ENCODE data around the gene KLF15.

The KLF15 gene

DNA sequence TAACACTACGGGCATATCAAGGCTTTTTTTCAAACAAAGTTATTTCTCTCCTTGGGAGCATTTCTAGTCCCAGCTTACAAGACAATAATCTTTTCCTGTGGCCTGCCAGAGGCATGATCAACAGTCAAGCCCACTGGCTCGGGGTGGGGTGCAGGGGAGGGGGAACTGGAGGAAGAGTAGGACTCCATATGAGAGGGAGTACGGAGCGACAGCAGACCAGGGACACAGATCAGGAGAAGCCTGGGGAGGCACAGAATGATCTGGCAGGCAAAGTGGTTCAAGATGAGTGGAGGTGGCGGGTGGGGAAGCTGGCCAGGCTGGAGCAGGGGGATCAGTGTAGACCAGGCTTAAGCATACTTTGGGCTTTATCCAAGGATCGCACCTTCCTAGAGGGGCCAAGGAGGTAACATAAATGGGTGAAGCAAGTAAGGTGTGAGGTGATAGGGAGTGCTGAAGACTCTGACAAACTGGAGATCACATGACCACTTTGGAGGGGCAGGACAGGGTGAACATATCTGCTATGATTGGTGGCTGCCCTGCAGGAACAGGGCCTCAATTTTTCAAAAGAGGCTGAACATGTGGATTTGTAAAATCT, 37.4 kb downstream of the KLF15 start:
- DNase-seq, result no peak

GRCh38 chr3:126317029-126317996, 39.9 kb downstream of the KLF15 start:
- DNase-seq, result no peak

- DNase-seq, result no peak
Observed at GRCh38 chr3:126316501-126316939, 40.7 kb downstream of the KLF15 start.

GRCh38 chr3:126316031-126316461, 41.2 kb downstream of the KLF15 start:
- DNase-seq, result no peak

DNA sequence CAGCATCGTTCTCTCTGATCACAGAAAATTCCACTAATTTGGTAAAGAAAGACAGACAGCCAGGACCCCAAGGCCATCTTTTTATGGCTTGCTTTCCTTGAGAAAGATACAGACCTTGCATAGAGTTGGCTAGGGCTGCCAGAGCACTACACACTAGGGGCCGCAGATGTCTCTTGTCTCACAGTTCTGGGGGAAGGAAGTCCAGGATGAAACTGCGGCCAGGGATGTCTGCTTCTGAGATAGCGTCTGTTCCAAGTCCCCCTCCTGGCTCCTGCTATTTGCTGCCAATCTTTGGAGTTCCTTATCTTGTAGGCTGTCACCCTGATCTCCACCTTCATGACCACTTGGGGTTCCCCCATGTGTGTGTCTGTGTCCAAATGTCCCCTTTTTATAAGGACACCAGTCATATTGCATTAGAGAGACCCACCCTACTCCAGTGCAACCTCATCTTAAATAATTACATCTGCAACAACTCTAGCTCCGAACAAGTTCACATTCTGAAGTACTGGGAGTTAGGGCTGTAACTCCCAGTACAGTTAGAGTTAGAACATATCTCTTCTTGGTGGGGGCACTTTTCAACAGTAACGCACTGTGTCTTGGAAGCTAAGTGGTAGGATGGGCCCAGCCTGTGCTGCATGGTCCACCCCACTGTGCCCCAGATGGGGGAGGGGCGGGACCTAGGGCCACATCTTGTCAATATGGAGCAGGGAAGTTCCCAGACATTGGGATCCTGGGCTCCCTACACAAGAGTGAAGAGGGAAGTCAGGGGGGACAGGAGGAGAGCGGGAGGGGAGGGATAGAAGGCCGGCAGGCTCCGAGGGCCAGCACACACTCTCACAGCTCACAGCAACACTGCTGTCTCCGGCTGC, 42.2 kb downstream of the KLF15 start:
- DNase-seq, result no peak

DNA sequence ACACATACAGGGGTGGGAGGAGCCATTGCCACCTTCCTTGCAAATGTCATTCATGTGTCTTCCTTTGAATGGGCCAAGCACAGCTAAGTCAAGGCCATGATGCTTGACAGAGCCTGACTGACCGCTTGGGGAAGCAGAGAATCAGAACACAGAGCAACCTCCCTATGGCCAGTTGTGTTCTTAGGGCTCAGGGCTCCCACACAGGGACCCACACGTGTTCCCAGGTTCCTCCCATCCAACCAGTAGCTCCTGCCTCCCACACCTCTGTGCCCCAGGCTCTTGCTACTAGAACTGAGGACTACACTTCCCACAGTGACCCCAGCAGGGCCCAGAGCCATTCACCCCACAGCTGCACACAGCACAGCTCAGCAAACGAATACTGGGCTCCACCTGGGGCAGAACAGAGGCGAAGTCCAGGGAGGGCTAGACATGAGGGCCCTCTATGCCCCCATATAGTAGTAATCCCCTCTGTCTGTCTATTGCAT, 42.9 kb downstream of the KLF15 start:
- no peak for DNase-seq

DNA sequence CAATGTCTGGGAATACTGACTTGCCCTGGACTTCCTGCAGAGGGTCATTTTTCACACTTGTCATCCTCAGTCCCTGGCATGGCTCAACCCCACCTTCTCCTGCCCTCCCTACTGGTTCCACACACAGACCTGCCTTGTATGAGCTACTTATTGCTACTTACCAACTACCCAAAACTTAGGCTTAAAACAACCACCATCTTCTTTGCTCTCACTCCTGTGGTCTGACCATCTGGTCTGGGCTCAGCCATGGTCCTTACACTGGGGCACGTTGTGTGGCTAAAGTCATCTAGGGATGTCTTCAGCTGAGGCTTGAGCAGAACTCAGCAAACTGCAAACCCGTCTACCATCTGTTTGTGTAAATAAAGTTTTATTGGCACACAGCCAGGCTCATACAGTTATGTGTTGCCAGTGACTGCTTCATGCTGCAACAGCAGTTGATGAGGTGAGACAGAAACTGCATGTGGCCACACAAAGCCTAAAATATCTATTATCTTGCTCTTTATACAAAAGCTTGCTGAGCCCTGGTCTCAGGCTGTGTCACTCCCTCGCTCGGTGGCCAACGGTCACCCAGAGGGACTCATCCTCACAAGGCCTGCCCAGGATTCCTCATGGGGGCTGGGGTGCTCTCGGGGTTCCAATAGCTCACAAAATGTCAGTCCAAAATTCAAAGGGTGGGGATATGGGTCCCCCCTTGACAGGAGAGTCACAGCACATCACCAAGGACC, 43.5 kb downstream of the KLF15 start:
- DNase-seq, result no peak

DNA sequence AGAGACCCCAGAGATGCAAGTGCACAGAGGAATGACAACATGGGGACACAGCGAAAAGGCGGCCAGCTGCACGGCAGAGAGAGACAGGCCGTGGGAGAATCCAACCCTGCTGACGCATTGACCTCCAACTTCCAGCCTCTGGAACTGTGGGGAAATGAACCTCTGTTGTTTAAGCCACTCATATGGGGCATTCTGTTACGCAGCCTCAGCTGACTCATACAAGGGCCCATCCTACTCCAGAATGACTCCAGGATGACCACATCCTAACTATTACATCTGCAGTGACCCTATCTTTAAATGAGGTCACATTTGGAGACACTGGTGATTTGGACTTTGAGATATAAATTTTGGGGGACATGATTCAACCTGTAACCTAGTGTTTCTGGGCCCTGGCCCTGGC, 44.0 kb downstream of the KLF15 start:
- DNase-seq, result no peak

DNA sequence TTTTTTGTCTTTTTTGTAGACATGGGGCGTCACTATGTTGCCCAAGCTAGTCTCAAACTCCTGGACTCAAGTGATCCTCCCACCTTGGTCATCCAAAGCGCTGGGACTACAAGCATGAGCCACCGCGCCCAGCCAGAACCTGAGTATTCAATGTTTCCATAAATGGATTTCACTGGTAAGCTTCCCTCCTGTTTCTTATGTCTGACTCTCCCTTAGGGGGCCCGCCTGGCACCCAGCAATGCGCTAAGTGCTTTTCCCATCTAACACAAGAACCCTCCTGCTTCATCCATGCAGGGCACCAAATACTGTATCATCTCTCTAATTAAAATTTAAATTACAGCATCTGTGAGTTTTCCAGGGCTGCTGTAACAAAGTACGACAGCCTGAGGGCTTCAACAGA, 44.9 kb downstream of the KLF15 start:
- no peak for DNase-seq

DNA sequence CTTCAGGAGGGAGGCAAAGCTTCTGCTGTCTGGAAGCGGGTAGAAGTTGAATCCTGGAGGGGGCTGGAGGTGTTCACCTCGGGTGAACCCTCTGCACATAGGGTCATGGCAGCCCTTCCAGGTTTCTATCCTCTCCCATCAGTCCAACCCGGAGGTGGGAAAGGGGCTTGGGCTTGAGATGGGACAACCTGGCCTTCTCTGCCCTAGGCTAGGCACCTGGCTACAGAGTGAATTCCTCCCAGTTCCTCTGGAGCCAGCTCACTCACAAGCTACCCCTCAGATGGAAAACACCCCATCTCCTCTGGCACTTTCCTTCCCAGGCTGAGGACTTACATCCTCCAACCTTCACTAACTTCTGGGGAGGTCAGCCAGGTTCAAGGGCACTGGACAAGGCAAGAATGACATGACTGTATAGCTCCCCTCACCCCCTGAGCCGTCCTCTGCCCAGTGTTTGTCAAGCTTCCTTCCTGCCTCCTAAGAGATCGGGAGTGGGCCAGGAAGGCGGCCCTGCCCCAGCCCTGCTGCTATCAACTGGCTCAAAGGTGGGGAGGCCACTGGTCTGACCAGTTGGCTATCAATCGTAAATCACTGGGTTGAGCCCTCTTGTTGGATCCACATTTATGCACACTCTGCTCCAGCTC, 45.8 kb downstream of the KLF15 start:
- no peak for DNase-seq

DNA sequence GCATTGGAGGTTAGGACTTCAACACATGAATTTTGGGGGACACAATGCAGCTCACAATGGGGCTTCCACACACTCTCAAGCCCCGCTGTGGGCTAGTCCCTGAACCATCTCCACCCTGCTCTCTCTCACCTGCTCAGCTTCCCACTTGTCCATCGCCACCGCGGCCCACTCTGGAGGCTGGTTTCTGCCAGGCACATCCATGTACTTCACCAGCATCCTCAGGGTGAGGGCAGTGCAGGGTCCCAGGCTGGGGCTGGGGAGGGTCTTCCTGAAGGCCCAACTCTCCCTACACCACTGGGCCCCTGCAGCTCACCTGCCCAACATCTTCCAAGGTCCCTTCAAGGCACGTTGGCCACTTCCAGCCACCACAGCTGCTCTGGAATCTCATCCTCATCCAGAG, 46.4 kb downstream of the KLF15 start:
- no peak for DNase-seq

- DNase-seq, result no peak
Observed at GRCh38 chr3:126309861-126310655, 47.1 kb downstream of the KLF15 start.

DNA sequence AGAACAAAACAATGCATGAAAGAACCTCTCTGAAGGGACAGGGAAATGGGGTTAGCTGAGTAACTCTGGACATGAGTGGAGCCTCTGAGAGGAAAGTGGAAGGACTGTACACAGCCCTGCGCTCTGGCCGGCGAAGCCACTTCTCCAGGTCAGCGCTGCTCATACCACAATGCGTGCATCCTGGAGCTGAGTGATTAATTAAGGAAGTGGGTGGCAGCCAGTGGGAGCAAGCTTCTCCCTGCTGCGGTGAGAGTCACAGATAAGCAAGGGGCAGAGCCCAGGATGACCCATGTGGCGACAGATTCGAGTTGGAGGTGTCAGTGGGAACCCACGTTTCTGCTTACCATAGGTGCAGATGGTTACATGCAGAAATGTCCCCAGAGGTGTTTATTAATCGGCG, 48.0 kb downstream of the KLF15 start:
- no peak for DNase-seq

DNA sequence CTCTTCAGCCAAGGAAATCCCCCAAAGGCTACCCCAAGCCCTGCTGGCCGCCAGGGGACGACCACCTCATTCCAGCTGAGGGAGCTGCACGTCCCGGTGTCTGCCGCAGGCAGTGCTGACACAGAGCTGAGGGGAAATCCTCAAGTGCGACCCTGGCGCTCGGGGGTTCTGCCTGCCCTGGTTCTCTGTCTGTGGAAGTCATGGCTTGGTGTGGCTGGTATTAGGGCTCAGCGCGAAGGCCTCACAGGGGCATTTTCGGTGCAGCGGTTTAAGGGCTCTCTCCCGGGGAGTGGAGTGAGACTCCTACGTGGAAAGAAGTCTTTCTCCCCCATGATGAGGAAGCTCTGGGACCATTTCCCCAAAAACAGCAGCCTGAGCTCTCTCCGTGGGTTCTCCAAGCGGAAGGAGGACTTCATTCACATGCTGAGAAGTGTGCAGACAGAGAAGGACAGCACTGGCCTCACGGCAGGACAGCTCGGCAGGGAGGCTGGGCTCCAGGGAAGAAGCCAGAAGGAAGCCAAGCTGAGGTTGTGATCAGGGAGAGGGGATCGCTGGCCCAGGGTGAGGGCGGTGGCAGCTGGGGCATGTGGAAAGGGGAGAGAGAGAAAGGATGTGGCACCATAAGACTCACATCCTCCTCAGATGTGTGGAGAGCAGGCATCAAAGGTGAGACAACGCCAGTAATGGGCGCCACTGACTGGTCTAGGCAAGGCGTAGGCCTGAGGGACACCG, 48.6 kb downstream of the KLF15 start:
- no peak for DNase-seq

GRCh38 chr3:126307591-126308393, 49.4 kb downstream of the KLF15 start:
- no peak for DNase-seq

DNA sequence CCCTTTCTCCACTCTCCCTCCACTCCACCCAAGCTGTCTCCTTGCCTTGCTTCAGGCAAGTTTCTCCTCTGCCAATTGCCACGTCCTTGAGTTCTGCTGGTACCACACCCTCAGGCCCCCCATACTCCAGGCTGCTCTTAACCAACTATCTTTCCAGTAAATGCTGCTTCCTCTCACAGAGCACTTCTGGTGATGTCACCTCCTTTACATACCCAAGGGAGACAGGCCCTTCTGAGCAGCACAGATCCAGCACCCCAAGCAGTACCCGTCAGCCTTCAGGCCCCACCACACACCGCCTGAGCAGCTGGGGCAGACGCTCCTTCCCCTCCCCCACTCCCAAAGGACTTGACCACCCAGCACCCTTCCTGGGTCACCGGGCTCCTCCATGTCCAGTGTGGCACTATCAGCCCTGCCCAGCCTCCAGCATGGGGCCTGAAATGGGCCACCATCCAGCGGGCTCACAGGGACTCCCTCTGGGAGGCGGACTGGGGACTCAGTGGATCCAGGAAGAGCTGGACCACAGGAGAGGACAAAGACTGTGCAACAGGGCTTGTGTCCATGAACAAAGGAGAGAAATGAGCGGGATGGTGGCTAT, 50.2 kb downstream of the KLF15 start:
- DNase-seq, result no peak

- no peak for DNase-seq
Observed at GRCh38 chr3:126306397-126306796, 50.8 kb downstream of the KLF15 start.

DNA sequence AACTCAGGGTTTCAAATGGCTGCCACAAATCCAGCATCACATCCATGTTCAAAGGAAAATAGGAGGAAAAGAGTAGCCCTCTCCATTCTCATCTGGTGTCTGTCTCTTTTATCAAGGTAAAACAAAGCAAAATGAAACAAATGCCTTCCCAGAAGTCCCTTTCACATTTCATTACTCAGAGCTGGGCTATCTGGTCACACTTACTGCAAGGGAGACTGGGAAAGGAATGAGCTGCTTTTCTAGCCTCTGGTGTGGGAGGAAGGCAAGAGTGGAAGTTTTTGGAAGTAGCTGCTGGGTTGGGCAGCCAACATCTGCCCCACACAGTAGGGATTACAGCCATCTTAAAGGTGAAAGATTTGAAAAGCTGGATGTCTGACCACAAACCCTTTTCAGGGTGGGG, 51.8 kb downstream of the KLF15 start:
- no peak for DNase-seq

- no peak for DNase-seq
Observed at GRCh38 chr3:126304704-126305103, 52.5 kb downstream of the KLF15 start.

All from NCI-H1417 (cell line).